Measurements from ENCODE around the gene MEX3C.

DNA sequence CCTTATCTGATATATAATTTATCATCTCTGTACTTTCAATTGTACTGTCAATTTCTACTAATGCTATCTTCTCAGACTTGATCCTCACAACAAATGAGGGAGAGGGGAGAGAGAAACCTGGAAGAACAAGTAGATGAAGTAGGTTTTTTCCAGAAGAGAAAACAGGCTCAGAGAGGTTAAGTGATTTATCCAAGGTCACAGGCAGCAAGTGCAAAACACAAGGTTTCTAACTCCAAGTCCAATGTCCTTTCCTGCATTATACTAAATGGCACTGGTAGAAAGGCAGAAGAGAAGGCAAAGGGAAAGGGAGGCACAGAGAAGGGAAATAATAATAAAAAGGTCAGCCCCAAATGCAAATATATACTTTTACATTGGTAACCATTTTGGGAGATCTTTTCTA, 7.5 kb downstream of the MEX3C start:
- TF ChIP-seq, protein P1, sequence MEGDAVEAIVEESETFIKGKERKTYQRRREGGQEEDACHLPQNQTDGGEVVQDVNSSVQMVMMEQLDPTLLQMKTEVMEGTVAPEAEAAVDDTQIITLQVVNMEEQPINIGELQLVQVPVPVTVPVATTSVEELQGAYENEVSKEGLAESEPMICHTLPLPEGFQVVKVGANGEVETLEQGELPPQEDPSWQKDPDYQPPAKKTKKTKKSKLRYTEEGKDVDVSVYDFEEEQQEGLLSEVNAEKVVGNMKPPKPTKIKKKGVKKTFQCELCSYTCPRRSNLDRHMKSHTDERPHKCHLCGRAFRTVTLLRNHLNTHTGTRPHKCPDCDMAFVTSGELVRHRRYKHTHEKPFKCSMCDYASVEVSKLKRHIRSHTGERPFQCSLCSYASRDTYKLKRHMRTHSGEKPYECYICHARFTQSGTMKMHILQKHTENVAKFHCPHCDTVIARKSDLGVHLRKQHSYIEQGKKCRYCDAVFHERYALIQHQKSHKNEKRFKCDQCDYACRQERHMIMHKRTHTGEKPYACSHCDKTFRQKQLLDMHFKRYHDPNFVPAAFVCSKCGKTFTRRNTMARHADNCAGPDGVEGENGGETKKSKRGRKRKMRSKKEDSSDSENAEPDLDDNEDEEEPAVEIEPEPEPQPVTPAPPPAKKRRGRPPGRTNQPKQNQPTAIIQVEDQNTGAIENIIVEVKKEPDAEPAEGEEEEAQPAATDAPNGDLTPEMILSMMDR (IDR thresholded peaks at IDR 0.05): no peak
- no peak for TF ChIP-seq POLR2A (IDR thresholded peaks at IDR 0.05)
